ENCODE measurements around the gene CMTM6.
A peak's percentile ranks its signal among the peaks of the same experiment; 100 is the strongest.
"Not testable (repeated sequence)": the region's sequence is repeated elsewhere in the genome, so short reads cannot be mapped to it uniquely, and the experiment has no call there.

CMTM6 gene

DNA sequence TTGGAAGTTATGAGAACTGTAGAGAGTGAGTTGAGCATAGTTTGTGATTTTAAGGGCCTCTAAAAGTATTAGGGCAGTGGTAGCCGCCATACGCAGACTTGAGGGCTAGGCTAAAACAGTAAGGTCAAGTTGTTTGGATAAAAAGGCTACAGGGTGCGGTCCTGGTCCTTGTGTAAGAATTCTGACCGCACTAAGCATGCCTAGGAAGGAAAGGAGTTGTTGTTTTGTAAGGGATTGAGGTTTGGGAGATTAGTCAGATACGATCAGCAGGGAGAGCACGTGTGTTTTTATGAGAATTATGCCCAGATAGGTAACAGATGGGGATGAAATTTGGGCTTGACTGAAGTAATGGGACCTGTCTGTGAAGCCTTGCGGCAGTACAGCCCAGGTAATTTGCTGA is 39.2 kb downstream of the CMTM6 start:
- DNase-seq = not testable (repeated sequence)

- DNase-seq = peak in 3 of 6 experiments; percentile 18 to 40 (median 29)
Measured at GRCh38 chr3:32462191-32462986, 40.3 kb downstream of the CMTM6 start.

DNA sequence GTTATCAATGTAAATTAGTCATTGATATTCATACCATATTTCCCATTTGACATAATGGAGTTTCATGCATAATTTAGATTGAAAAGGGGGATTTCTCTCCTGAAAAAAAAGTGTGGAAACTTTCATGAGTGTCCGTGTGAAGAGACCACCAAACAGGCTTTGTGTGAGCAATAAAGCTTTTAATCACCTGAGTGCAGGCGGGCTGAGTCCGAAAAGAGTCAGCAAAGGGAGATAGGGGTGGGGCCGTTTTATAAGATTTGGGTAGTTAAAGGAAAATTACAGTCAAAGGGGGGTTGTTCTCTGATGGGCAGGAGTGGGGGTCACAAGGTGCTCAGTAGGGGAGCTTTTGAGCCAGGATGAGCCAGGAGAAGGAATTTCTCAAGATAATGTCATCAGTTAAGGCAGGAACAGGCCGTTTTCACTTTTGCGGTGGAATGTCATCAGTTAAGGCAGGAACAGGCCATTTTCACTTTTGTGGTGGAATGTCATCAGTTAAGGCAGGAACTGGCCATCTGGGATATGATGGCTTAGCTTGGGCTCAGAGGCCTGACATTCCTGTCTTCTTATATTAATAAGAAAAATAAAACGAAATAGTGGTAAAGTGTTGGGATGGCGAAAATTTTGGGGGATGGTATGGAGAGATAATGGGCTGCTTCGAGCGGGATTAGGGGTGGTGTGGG is 41.7 kb downstream of the CMTM6 start:
- DNase-seq = not testable (repeated sequence)

GRCh38 chr3:32460031-32460749 is 42.5 kb downstream of the CMTM6 start:
- peak; percentile 72 to 94 (median 86) for DNase-seq

- peak in 2 of 6 experiments; percentile 31 to 39 for DNase-seq
Measured at GRCh38 chr3:32459450-32459849, 43.2 kb downstream of the CMTM6 start.

DNA sequence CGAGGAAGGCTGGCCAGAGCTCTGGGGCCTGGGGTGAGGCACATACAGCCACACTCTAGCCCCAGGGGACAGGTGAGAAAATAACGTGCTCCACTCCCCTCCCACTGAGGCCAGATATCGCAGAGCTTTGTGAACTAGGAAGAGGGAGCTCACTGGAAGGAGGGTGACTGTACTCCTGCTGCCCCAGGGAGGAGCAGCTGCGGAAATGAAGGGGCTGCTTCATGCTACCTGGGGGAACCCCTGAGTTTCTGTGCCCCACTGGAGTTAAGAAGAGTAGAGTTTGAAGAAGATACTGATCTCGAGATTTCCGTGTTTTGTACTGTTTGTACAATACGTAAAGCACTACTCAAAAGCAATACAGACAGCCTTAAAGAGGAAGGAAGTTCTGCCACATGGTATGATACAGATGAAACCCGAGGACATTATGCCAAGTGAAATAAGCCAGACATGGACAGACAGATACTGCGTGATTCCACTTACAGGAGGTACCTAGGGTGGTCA is 44.6 kb downstream of the CMTM6 start:
- DNase-seq = peak; percentile 62 to 88 (median 81)

DNA sequence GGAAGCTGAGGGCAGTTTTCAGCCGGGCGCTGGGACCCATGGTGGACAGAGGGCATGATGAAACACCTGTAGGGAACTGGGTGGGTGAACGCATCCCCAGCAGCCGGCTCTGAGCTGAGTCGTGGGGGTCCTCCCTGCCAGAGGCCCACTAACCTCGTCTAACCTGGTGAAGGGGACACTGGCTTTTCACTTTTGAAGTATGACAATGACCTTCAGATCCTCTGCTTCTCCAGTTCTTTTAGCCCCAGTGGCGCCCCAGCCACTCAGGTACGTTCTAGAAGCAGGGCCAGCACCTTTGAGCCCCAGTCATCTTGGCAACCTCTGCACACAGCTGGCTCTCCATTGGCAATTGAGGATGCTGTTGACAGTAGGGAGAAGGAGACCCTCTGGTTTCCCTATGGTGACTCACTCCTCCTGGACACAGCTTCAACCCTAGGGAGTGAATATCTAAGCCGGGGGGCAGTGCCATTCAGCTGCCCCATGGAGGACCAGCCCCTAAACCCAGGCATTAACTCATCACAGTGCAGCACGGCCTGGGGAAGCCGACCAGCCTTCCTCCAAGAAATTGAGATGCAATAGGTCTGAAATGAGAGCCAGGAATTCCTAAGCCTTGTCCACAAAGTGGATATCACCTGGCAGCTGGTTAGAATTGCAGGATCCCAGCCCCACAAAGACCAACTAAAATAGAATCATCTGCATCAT is 46.1 kb downstream of the CMTM6 start:
- peak in 1 of 6 experiments; percentile 15 for DNase-seq

GRCh38 chr3:32455609-32456428 is 46.8 kb downstream of the CMTM6 start:
- DNase-seq = peak in 3 of 6 experiments; percentile 39 to 56 (median 47)

DNA sequence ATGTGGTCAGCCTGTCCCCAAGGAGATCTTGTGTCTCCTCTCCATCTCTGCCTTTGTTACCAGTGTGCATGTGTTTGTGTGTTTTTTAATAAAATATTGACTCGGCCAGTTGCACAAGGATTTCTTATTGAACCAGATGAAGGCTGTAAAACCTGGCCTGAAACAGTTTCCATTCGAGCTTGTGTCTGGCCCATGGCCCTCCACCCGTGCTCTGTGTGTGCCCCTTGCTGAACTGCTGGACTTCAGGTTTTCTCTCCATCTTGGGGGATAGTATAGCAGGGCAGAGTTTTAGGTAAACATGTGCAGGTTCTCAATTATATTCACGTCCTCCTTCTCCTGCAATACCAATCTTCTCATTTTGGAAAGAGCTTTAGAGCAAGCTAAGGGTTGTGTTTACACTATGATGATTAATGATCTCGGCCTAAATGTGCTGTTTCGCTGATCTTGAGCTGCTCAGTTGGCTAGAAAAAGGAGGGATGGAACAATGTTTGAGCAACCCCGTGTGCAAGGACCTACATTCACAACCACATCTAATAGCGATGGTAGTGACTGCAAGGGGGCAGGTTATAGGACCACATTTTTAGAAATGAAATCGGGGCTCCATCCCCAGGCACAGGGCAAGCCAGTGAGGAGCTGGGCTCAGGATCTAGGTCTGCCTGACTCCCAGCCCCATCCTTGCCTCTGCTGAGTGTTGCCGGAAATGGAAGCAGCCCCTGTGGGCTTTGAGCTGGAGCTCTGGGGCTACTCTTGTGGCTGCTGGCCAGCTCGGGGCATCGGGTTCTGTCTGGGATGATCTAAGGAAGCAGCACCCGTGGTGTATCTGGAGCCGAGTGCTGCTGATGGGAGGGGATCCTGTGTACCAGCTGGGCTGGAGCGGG is 47.7 kb downstream of the CMTM6 start:
- DNase-seq = no peak

GRCh38 chr3:32454111-32454510 is 48.5 kb downstream of the CMTM6 start:
- DNase-seq = no peak

GRCh38 chr3:32453346-32453745 is 49.3 kb downstream of the CMTM6 start:
- no peak for DNase-seq

DNA sequence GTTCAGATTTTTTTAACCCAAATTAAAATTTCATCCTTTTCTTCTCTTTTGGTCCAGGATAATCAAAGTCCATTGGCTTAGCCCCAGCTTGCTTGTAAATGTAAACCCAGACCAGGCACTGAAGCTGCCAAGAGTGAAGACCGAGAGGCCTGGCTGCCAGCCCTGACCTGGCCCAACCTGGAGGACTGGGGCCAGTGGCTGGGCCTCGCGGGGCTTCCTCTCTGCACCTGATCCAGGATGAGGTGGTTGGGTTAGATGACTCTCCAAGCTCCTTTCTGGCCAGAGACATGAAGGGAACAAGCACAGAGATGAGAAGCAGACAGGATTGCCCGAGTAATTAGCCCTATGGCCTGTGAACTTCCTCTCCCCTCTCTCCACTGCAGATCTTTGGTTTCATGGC is 50.6 kb downstream of the CMTM6 start:
- no peak for DNase-seq

DNA sequence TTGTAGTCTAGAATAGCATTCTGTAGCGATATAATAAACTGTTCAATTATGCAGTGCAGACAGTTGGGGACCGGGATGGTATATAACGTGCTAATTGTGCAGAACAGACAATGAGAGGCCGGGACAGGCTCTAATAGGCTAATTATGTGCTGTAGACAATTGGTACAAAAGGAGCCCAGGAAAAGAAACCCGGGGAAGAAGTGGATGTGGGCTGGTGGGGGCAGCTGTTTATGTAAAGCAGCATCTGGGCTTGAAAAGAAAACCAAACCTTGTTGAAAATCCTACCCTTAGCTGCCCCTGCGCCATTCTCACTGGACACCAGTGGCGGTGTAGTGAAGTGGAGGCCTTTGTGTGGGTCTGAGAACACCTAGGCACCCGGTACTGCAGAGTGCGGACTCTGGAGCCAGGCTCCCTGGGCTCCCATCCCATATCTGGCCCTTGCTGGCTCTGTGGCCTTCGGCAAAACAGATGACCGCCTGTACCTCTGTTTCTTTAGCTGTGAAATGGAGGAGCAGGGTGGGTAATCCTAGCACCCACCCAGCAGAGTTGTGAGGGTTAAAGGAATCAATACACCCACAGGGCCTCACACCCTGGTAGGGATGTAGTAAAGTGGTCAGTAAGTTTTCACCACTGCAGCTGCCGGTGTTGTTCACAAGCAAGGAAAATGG is 51.5 kb downstream of the CMTM6 start:
- no peak for DNase-seq

DNA sequence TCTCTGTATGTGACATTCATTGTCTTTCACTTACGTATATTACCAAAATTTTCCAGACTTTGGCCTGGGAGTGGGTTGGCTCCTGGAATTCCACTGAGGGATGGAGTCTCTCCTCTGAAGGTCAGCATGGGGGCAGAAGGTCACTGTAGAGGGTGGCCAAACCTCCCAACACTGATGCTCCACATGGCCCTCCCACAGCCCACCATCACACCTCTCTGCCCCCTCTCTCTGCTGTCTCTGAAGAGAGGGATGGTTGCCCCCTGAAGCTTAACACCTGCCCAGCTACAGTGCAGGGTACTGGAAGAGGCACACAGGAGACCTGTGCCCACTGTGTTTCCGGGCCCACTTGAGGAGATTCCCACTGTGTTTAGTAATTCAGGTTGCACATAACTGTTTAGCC is 52.2 kb downstream of the CMTM6 start:
- no peak for DNase-seq

GRCh38 chr3:32449691-32450090 is 53.0 kb downstream of the CMTM6 start:
- no peak for DNase-seq

DNA sequence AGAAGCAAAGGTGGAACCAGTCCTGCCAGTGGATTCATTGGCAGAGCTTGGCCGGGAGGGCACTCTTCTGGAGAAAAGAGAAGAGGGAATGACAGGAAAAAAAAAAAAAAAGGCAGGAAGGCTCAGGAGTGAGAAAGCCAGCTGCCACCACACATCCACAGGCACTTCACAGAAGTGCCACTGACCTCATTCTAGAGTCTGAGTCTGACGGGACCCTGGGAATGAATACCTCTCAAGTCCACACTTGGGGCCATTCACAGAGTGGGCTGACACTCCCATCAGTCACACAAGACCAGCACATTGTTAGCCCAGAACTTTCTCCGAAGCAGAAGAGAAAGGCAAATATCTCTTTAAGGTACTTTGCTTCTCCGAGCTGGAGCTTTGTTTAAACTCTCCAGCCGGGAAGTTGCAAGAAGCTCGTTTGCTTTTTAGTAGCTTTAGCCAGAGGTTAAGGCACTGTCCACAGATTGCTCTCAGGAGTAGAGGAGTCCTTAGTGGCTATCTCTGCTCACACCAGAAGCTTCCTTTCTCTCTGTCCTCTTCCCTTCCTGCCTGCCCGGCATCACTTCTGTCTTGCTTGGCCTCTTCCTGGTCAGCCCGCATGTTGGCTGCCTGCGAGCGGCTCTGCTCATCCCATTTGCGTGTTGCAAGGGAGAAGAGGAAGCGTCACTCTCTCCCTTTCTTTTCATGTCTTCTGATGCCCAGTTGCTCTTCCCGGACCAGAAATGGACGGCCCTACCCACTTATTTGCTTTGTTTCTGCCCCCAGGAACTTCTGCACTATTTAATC is 53.8 kb downstream of the CMTM6 start:
- no peak for DNase-seq

GRCh38 chr3:32447865-32448400 is 54.7 kb downstream of the CMTM6 start:
- DNase-seq = no peak

GRCh38 chr3:32443478-32443877 is 59.2 kb downstream of the CMTM6 start:
- DNase-seq = no peak

DNA sequence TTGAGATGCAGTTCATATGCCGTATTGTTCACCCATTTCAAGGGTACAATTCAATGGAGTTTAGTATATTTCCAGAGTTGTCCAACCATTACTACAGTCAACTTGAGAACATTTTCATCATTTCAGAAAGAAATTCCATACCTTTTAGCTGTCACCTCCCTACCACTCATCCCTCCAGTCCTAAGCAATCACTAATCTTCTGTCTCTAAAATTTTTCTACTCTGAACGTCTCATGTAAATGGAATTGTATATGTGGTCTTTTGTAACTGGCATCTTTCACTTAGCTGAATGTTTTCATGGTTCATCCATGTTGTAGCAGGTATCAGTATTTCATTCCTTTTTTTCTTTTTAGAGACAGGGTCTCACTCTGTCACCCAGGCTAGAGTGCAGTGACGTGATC is 59.9 kb downstream of the CMTM6 start:
- no peak for DNase-seq

All from stimulated activated naive CD4-positive, alpha-beta T cell (primary cell).